Astrocyte of the cerebellum (primary cell): ENCODE data around the gene INMT.

Experiments
- DNase-seq: peaks from one replicate; pipeline ENCODE4 v3.0.0-alpha.2; 2011; ENCODE audit warnings: low read depth
- H3K4me3 ChIP-seq: 2 replicates; pipeline ENCODE4 v1.5.1; 2011; ENCODE audit warnings: mild to moderate bottlenecking, low read depth, low read length, moderate library complexity
- in situ Hi-C: cut with HindIII; loops from 2 replicates; pipeline ENCODE4 v1.10.0; 2017; ENCODE audit warnings: low sequenced_read_pairs
- TF ChIP-seq, protein P1 (sequence below): IDR thresholded peaks from 2 replicates; pipeline ENCODE4 v1.5.1; 2012; ENCODE audit warnings: low read length, low read depth, moderate library complexity, mild to moderate bottlenecking; ENCODE audit errors: missing control alignments

INMT gene

DNA sequence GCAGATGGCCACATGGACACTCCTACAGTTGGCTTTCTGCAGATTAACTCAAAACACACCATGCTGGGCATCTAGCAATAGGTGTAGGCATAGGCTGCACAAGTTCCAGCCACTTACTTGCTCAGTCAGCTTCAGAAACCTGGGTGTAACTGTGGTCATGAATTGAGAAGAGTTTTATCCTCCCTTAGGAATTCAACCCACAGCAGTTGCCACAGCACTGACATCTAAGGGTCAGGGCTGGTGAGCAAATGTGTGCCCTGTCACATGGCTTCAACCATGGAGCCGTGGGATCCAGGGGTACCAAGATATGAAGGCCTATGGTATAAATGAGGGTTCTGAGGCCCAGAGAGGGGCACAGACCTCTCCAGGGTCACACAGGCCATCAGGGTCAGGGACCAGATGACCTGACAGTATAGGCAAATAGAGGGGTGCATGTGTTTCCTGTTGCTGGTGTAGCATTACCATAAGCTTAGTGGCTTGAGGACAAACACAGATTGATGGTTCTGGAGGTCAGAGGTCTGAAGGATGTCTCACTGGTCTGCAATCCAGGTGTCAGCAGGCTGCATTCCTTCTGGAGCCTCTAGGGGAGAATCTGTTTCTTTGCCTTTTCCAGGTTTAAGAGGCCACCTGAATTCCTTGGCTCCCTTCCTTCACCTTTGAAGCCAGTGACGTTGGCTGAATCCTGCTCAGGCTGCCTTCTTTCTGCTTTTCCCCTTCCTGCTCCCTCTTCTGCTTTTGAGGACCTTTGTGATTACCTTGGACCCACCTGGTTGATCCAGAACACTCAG, 43.4 kb downstream of the INMT start:
- in situ Hi-C loops = loop anchor here (25.0 kb wide), 1 partner anchor 317 kb away; no protein-coding TSS in a partner anchor
- TF ChIP-seq, protein P1, sequence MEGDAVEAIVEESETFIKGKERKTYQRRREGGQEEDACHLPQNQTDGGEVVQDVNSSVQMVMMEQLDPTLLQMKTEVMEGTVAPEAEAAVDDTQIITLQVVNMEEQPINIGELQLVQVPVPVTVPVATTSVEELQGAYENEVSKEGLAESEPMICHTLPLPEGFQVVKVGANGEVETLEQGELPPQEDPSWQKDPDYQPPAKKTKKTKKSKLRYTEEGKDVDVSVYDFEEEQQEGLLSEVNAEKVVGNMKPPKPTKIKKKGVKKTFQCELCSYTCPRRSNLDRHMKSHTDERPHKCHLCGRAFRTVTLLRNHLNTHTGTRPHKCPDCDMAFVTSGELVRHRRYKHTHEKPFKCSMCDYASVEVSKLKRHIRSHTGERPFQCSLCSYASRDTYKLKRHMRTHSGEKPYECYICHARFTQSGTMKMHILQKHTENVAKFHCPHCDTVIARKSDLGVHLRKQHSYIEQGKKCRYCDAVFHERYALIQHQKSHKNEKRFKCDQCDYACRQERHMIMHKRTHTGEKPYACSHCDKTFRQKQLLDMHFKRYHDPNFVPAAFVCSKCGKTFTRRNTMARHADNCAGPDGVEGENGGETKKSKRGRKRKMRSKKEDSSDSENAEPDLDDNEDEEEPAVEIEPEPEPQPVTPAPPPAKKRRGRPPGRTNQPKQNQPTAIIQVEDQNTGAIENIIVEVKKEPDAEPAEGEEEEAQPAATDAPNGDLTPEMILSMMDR = no peak
- no peak overlapping the region for H3K4me3 ChIP-seq
- no peak for DNase-seq

DNA sequence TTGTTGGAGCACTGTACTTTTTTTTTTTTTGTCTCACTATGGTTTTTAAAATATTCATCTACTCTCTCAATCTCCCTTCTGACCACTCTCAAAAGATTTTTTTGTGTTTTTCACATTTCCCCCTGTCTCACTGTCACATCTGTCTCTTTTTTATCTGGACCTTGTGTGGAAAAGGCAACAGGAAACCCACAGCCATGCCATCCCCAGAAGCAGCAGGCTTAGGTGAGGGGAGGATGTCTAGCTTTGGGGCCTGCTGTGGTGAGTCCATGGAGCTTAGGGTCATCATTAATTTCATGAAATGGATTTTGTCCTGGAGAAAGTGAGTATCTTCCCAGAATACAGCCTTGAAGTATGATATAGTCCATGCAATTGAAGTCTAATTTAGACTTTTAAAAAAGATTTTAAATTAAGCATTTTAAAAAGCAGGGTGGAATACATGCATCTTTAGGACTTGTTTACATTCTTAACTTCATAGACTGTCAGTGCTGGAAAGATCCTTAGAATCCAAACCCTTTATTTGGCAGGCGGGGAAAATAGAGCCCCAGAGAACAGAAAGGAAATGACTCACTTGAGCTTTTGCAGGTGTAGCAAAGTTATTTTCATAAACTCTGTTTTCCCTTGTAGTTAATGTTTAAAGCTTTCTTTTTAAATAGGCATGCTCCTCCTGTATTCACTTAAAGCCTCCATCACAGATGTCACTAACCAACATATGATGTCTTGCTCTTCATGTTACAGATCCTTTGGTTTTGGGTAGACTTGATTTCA, 44.4 kb downstream of the INMT start:
- DNase-seq = peak; percentile 22
- TF ChIP-seq, protein P1 = no peak
- H3K4me3 ChIP-seq = no peak overlapping the region
- in situ Hi-C loops = loop anchor here (25.0 kb wide), 1 partner anchor 316 kb away; no protein-coding TSS in a partner anchor

DNA sequence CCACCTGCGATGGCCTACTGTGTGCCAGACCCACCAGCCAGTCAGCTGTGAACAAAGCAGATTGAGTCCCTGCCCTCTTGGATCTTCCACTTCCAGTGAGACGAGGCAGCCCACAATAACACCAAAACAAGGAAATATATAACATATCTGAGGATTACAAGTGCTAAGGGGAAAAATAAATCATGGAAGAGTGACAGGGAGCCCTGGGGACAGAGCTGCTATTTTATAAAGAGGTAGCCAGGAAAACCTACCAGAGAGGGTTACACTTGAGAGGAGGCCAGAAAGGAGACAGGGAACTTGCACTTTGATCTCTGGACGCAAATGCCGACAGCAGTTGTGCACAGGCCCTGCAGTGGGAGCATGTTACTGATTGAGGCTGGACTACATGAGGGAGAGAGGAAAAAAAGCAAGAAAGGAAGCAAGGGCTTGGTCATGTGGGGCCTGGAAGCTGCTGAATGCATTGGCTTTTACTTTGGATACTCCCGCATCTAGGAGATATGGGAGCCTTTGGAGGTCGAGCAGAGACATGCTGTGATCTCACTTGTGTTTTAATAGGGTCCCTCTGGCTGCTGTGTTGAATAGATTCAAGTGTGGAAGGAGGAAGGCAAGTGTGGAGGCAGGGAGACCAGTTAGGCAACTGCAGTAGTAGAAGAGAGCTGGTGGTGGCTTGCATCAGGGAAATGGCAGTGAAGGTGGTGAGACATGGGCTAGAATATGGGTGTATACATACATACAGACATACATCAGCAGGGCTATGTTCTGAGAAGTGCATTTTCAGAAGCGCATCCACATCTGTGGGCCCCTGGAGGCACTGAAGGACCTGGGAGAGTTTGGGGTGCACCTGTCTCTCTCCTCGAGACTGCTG, 45.5 kb downstream of the INMT start:
- DNase-seq = no peak
- in situ Hi-C loops = loop anchor here (25.0 kb wide), 1 partner anchor 315 kb away; no protein-coding TSS in a partner anchor
- no peak overlapping the region for H3K4me3 ChIP-seq
- TF ChIP-seq, protein P1 = no peak

DNA sequence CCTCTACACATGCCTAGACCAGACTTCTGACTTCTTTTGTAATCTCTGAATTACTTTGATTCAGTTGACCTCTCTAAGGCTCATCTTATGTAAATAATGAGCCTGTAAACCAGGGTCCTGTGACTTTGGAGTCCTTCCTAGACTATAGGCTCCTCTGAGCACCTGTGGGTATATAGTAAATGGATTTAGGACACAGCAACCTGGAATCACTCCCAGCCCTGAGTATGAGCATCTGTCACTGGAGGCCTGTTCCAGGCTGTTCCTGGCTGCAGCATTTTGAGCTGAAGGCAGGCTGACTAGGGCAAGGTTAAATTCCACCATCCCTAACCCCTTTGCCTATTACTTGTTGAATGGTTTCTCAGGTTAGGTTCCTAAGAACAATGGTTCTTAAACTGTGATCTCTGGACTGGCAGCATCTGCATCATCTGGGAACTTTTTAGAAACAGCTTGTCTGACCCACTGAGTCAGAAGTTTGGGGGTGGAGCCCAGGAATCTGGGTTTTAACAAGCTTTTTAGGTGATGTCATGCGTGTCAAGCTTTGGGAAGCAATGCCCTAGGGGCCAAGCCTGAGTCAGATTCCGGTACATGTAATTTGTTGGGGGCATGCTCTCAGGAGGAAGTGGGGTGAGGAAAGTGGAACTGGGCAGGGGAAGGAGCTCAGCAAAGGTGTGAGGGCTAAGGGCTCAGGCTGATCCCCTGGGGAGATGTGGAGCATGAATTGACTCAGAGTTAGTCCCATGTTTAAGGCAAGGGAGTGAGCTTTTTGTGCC, 47.5 kb downstream of the INMT start:
- TF ChIP-seq, protein P1 = no peak
- in situ Hi-C loops = loop anchor here (25.0 kb wide), 1 partner anchor 313 kb away; no protein-coding TSS in a partner anchor
- no peak overlapping the region for H3K4me3 ChIP-seq
- peak; percentile 41 for DNase-seq

DNA sequence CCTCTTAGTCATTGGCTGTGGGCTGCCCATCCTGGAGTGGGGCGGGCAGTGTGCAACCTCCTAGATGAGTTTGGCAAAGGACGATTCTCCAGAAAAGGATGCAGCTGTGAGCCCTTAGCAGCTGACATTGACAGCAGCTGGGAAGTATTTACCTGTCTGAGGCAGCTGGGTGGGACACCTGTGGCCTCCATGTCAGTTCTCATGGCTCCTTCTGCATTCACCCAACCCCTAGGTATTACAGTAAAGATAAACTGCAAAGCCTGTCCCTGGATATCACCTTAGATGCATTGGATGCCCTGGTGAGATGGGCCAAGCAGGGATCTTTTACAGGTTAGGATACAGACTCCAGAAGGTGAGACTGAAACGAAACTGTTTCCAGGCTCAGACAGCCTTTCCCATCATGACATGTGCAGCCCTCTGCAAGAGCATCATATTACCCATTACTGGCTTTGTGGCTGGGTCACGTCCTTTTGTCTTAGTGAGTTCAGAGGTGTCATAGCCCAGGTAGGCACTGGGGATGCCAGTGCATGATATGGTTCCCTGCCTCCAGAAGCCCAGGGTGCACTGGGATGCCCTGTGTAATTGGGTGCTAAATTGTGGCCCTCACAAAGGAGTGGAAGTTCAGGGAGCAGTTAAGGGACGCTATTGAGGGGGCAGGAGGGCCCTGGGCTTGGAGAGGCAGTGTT, 48.2 kb downstream of the INMT start:
- no peak overlapping the region for H3K4me3 ChIP-seq
- in situ Hi-C loops = loop anchor here (25.0 kb wide), 1 partner anchor 312 kb away; no protein-coding TSS in a partner anchor
- no peak for DNase-seq
- TF ChIP-seq, protein P1 = no peak
